GM18502 (cell line): ENCODE results near the gene SSBP4.
A peak's percentile ranks its signal among the peaks of the same experiment; 100 is the strongest.

Source experiments
- ATAC-seq: cut with Tn5 transposase; IDR thresholded peaks from one replicate; pipeline ENCODE4 v1.9.1; 2021; ENCODE audit warnings: mild to moderate bottlenecking; ENCODE audit not compliant: unreplicated experiment, poor library complexity

SSBP4 gene

DNA sequence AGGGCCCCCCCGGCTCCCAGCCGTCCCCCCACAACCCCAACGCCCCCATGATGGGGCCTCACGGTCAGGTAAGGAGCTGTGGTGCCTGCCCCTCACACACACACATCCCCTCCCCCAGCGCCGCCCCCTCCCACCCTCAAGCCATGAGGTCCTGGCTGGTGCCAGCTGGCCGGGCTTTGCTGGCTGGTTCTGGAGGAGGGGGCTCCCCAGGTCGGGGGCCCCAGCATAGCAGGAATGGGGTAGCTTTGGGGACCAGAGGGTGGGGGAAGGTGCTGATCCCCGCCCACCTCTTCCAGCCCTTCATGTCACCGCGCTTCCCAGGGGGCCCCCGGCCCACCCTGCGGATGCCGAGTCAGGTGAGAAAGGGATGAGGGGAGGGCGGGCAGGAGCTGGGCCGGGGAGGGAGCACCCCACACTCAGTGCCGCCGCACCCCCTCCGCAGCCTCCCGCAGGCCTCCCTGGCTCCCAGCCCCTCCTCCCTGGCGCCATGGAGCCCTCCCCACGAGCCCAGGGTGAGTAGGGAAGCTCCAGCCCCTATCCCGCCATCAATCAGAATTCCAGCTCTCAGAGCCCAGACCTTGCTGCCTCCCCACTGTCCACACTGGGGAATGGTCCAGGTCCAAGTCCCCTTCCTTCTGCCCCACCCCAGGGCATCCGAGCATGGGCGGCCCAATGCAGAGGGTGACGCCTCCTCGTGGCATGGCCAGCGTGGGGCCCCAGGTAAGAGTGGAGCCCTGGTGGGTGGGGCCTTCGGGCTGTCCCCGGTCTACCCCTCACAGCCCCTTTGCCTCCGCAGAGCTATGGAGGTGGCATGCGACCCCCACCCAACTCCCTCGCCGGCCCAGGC lies 12.4 kb downstream of the SSBP4 start:
- no peak for ATAC-seq

DNA sequence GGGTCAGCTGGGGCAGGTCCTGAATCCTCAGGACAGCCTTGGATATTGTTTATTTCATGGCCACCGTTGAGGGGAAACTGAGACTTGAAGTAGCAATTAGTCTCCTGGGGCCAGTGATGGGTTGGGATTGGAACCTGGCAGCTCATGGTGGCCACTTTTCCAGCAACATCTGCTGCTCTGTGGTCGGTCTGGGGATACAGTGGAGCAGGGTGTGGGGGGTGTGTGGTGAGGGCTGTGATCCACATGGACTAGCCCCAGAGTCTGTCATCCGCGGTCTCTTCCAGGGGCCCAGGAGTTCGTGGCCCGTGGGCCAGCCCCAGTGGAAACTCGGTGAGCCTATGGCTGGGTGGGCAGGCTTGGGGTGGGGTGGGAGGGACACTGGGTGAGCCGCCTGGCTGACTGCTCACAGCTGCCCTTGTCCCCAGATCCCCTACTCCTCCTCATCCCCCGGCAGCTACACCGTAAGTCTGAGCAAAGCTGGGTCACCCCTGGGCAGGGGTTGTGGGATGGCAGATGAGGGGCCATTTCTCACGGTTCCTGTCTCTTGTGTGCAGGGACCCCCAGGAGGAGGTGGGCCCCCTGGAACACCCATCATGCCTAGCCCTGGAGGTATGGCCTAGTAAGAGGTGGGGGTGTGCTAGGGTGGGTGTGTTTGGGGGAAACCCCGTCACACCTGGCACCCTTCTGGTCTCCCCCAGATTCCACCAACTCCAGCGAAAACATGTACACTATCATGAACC lies 13.2 kb downstream of the SSBP4 start:
- no peak for ATAC-seq

DNA sequence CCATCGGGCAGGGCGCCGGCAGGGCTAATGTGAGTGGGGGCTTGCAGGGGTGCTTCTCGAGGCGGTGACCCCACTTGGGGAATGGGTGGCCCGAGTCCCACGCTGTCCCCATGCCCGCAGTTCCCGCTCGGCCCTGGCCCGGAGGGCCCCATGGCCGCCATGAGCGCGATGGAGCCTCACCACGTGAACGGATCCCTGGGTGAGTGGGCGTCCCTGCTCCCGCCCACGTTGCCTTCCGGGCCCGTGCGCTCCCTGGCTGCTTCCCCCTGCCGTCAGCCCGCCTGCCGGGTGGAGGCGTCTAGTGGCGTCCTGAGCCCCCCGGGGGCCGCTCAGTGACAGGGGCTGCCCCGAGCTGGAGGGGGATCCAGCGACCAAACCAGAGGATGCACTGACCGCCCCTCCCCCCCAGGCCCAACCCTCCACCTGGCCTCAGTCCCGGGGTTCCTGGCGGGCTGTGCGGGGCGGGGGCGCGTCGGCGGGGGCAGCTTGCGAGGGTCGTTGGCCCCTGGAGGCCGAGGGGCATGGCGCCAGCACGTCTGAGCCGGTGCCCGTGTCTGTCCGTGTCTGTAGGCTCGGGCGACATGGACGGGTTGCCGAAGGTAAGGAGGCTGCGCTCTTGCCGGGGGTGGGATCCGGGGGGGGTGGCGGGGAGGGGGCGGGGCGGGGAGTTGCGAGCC lies 14.0 kb downstream of the SSBP4 start:
- ATAC-seq, result no peak

DNA sequence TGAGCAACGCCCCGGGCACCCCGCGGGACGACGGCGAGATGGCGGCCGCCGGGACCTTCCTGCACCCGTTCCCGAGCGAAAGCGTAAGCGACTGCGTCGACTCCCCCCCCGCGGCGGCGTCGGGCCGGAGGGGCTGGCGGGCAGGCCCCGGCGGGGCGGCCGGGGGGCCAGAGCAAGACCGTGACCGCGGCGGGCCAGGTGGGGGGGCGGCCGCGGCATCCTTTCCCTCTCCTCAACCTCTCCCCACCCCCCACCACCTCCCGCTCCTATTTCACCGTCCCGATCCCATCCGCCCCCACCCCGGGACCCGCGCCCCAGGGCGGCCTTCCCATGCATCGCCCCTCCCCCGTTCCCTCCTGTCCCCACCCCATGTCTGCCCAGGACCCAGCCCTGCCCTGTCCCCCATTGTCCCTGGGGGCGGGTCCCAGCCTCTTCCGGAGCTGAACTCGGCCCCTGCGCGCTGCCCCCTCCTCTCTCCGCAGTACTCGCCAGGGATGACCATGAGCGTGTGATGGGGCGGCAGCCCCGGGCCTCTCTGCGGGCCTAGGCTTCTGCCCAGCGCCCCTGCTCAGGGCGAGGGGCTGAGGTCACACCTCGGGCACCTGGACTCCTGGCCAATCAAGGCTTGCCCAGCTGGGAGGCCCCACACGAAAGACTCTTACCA lies 14.7 kb downstream of the SSBP4 start:
- ATAC-seq, result no peak

DNA sequence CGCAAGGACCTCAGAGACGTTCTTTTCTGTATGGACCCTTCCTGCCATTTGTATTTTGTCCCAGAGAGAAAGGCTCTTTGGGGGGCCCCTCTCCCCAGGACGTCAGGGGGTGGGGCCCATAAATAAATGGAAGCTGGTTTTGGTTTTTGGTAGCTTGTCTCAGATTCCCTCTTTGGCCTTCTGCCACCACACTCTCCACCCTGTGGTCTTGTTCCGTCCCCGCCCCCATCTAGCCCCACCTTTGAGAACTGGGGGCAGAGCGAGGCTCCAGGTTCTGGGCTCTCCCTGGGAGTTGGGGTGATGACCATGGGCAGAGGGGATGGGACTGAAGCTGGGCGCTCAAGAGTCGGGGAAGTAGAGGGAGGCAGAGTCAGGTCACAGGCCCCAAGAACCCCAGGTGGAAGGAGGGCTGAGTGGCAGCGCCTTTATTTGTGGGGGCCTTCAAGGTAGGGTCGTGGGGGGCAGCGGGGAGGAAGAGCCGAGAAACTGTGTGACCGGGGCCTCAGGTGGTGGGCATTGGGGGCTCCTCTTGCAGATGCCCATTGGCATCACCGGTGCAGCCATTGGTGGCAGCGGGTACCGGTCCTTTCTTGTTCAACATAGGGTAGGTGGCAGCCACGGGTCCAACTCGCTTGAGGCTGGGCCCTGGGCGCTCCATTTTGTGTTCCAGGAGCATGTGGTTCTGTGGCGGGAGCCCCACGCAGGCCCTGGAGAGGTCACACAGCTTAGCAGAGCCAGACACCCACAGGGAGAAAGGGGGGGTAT lies 15.4 kb downstream of the SSBP4 start:
- ATAC-seq, result no peak

DNA sequence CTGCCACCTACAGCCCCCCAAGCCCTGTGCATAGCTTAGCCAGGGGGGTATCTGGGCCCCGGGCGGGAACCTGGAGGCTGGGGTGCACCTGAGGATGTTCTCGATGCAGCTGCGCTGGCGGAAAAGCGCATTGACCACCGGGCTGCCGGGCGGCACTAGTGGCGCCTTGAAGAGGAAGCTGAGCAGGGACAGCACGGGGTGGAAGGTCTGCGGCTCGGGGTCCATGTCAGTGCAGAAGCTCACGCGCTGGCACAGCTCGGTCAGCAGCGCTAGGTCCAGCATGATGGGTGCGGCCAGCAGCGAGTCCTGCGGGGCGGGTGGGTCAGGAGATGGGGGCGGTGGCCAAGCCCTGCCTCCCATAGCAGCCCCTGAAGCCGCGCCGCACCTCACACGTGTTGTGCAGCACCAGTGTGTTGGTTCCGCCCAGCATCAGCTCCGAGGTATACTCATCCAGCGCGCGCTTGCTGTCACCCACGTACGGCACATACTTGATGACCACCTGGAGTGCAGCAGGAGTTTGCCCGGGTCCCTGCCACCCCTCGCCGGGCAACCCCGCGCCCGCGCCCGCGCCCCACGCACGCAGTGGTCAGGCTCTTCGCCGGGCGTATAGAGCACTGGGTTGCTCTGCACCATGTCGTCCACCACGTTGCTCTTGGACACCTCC lies 16.1 kb downstream of the SSBP4 start:
- ATAC-seq, result no peak

DNA sequence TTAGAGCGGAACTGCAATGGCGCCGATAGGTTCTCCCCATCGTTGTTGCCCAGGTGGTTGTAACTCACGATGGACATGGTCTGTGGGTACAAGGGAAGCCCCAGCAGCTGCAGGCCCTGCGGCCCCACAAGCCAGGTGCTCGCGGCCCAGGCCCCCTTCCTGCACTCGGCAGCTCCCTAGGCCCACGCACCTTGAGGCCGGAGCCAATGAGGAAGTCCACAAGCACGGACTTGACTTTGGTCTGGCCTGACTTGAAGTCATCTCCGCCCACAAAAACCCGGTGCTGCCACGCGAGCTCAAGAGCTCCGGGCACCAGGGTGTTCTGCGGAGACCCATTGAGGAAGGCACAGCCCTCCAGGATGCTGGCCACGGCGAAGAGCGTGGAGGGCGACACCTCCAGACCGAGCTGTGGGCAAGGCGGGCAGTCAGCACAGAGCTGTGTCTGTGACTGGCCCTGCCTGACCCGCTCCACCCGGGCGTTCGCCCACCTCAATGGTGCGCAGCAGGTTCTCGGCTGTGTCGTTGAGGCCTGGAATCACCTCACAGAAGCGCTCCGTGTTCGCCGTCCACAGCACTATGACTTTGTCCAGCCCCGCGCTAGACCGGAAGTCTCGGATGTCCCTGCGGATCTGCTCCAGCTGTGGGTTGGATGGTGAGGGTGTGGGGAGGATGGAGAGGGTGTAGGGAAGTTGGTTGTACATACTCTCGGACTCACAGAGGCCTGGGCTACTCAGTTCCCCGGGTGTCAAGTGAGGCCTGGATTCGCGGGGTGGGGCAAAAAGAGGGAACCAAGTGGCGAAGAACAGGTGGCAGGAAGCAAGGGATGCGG lies 16.9 kb downstream of the SSBP4 start:
- no peak for ATAC-seq

DNA sequence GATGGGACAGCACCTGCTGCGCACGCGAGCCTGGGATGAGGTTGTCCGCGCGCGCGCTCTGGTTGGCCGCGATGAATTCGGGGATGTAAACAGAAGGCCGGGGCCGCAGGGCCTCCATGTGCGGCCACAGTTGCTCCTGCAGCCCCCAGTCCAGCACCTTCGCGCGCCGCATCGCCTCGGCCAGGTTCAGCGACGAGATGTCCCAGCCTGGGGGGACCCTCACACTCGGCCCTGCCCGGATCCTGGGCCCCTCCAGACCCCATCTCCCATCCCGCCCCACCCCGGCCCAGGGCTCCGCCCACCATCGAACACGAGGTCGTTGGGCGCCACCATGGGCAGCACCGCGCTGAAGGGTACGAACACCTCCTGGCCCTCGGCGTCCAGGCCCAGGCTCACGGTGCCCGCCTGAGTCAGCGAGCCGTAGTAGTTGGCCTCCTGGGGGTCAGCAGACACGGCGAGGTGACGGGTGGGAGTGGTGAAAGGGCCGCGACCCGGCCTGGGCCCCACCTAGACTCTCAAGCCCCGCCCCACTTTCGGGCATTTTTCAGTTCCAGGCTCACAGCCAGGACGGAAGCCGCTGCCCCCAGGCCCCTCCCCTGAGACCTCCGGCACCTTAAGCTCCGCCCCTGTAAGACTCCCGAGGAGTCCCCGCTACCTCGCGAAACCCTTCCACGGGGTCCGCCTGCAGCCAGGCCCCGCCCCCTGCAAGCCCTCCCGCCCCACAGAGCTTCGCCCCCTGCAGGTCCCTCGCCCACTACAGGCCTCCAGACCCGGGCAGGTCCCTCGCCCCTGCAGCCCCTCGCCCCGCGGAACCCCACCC lies 17.7 kb downstream of the SSBP4 start:
- peak; percentile 40 for ATAC-seq

DNA sequence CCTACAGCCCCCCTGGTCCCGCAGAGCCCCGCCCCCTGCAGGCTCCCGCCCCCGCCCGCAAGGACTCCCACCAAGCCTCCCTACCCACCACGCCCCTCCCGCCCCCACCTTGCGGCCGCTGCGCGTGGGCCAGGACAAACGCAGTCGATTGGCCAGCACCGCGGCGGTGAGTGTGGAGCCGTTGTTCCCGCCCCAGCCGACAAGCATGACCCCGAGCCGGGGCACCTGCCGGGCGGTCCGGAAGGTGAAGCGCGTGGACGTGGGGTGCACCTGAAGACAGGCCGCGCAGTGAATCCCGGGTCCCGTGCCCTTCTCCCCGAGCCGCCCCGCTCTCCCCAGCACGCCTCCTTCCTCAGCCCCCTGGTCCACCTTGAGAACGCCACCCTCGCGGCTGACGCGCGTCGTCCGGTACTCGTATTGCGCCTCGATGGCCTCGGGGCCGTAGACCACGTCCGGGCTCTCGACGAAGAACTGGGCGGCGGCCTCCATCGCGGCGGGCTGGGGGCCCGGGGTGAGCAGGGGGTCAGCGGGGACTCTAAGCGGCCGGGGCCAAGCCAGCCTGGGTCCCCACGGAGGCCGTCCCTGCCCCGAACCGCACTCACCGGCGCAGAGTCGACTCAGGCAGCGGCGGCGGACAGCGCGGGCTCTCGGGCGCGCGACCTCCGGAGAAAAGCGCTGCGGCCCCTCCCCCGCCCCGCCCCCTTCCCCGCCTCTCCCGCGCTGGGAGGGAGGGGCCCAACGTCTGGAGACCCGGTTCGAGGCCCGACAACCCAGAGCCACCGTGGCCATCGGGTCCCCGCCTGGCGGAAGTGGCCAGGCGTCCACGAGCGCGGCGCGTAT lies 18.5 kb downstream of the SSBP4 start, which contains the start of gene ISYNA1:
Gene ISYNA1 (minus strand): TSS at position 643 of the 840 bp plus-strand sequence. CDS start 154 bp downstream, at position 489.
- no peak for ATAC-seq

DNA sequence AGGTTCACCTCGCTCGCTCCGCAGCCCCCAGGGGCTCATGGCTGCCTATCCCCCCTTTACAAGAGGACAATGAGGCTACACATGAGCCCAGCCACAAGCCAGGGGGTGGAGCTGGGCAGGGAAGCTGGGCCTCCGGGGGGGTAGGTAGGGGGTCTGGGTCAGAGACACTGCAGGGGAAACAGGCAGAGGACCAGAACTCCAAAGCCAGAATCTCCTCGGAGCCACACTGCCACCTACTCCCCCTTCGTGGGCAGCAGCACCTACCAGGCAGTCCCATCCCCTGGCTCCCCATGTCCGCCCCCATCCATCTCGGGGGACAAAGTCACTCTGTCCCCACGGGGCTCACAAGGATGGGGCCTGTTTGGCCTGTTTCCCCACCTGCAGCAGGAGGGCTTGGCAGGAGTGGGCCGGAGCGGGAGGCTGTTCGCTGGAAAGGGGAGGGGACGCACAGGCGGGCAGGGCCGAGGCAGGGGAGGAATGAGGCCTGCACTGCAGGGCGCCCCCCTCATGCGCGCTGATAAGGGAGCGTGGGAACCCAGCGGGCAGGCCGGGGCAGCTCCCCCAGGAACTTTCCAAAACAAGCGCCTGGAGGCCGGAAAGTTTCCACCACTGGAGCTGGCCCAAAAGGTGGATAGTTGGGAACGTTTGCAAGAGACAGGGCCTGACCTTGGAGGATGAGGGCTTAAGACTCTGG lies 19.3 kb downstream of the SSBP4 start:
- ATAC-seq, result no peak

DNA sequence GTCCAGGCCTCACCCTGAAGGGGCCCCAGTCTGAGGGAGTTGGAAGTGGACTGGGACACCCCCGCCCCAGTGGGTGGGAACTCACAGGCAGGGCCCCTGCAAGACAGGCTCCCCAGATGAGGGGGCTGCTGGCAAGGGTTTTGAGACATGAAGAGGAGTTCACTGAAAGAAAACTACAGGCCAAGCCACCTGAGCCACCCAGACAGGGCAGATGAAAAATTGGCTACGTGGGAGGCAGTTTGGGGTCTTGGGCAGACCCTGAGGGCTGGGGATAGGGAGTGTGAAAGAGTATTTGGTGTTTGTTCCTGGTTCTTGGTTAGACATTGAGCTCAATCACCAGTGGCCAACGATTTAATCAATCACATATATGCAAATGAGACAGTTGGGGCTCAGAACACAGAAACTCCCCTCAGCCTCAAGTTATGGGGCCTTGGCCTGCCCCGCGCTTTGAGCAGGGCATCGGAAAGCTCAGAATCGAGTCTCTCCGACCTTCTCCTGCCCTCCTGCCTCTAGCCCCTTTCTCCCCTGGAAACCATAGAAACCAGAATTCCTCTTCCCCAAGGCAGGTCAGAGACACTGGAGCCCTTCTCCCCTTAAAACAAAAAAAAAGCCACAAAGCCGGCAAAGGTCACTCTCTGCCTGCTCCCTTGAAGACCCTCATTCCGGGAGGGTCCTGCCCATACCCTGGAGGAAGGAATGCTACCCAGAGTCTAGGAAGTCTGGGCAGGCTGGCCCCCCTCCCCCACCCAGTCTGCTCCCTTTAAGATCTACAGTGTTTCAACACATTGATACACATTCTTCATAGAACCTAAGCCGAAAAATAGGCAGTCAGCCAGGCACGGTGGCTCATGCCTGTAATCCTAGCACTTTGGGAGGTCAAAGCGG lies 20.1 kb downstream of the SSBP4 start:
- ATAC-seq, result no peak

DNA sequence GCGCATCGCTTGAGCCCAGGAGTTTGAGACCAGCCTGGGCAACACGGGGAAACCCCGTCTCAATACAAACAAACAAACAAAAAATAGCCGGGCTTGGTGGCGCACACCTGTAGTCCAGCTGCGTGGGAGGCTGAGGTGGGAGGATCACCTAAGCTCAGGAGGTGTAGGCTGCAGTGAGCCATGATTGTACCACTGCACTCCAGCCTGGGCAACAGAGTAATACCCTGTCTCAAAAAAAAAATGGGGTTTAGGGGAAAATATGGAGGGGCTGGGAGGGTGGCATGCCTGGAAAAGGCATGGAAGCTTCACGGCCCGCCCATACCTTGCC lies 20.7 kb downstream of the SSBP4 start:
- ATAC-seq, result no peak

DNA sequence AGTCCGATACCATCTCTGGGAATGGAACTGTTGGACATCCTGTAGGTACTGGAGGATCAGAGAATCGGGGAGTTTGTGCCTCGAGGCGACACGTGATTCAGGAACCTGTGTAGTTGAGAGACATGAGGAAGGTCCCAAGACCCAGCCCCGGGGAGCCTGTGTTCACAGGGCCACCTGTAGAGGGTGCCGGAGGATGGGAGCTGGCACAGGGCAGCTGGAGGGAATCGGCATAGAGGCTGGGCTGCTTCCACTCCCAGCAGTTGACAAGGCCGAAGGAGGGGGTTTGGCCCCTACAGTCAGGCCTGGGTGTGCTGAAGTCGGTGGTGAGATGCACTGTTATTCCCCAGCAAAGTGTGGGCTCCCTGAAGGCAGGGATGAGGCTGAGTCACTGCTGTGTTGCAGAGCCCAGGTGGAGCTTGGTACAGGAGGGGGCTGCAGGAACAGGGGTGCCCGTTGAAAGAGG lies 21.2 kb downstream of the SSBP4 start:
- no peak for ATAC-seq

DNA sequence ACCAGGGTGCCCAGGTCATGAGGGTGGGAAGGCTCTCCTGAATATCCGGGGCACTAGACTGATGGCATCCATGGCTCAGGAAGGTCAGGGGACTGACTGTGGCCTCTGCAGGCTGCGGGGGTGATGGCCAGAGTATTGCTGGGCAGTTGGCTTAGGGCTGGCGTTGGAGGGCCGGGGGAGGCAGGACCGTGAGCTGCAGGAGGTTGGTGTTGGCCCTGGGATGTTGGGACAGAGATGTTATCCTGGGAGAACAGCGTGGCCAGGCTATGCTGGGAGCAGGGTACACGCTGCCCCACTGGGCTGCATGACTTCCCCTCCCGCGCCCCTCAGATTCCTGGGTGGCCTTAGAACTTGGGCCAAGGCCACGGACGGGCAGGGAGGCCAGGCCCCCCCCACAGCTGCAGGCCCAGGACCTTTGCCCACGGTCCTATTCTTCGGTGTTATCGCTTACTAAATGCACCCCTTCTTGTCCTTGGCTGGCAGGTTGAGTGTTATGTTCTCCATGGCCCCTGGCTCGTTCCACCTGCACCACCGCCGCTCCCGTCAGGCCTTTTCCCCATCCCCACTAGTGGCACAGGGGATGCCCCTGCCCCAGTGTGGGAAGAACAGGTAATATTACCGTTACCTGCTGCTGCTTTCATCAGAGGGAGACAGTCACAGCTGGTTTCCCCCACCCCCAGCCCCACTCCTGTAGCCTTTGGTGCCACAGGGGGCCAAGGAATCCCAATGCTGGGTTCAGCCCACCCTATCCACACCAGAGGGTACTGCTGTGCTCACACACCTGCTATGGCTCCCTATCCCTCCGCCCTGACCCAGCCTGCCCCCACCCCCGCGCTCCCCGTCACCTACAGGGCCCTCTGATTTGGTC lies 22.0 kb downstream of the SSBP4 start:
- ATAC-seq, result no peak
